AG09319 (cell line): ENCODE results near the gene NUP42.

Experiments used
- DNase-seq: peaks from one replicate; pipeline ENCODE4 v3.0.0-alpha.2; 2010; ENCODE audit warnings: low read depth; ENCODE audit errors: extremely low read depth
- TF ChIP-seq, protein P1 (sequence below): IDR thresholded peaks from 2 replicates; pipeline ENCODE4 v1.5.1; 2011; ENCODE audit warnings: low read depth, mild to moderate bottlenecking, inconsistent platforms, low read length, moderate library complexity

Gene NUP42

DNA sequence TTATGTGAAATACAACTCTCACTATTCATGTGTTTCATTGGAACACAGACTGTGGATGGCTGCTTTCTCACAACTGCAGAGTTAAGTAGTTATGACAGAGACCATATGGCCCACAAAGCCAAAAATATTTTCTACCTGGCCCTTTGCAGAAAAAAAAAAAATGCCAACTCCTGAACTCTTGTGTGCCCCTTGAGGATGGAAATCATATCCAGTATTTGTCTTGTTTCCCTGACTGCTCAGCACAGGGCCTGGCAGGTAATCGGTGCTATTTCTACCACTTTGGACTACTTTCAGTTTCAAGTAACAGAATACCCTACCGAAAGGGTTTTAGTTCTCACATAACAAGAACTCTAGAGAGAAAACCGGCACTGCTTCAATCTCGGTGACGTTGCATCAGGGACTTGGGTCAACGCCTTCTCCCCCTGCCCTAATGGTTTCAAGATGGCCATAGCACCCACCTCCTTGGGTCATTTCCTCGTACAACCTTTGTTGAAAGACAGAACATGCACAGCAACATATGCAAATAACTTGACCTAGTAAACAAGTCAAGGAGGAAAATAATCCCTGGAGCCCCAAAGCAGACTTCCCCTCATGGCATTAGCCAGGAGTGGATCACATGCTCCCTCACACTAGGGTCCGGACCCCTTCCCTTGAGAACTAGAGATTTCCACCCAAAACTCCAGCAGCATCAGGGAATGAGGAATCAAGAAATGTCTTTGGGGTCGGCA is 52.9 kb downstream of the NUP42 start:
- TF ChIP-seq, protein P1, sequence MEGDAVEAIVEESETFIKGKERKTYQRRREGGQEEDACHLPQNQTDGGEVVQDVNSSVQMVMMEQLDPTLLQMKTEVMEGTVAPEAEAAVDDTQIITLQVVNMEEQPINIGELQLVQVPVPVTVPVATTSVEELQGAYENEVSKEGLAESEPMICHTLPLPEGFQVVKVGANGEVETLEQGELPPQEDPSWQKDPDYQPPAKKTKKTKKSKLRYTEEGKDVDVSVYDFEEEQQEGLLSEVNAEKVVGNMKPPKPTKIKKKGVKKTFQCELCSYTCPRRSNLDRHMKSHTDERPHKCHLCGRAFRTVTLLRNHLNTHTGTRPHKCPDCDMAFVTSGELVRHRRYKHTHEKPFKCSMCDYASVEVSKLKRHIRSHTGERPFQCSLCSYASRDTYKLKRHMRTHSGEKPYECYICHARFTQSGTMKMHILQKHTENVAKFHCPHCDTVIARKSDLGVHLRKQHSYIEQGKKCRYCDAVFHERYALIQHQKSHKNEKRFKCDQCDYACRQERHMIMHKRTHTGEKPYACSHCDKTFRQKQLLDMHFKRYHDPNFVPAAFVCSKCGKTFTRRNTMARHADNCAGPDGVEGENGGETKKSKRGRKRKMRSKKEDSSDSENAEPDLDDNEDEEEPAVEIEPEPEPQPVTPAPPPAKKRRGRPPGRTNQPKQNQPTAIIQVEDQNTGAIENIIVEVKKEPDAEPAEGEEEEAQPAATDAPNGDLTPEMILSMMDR = no peak
- DNase-seq = no peak

DNA sequence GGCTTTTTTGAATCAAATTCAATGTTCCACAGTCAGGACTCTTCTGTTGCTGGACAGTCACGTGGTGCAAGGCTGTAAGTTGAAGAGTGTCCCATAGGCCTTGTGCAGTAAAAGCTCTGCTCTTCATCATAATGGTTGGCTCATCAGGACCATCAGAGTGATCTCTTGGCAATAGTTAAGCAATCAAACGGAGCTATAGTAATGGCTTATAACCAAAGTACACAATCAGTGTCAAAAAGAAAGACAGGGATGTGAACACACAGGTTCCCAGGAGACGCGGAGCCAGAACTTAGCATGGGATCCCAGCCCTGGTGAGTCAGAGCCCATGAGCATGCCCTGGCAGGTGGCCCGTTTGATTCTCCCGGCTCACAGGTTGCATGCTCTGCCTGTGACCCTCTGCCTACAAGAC is 54.0 kb downstream of the NUP42 start:
- no peak for DNase-seq

DNA sequence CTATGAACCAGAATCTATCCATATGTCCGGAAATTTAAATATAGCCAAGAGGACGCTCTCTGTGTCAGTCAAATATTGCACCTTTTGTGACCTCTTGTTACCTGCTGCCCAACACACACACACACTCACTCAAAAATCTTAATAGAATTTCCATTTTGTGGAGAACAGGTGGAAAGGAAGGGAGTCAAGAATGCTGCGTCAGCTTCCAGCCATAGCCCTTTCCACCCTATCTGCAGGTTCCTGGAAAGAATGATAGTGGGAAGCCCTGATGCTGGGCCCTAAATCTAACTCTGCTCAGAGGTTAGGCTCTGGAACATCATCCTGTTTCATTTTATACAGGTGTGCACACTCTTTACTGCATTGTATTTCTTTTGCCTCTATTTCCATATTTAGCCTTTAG is 55.2 kb downstream of the NUP42 start:
- no peak for DNase-seq
- TF ChIP-seq, protein P1 = no peak

More for the DNA sequence above, 54.0 kb downstream of the NUP42 start:
- TF ChIP-seq, protein P1 = no peak

DNA sequence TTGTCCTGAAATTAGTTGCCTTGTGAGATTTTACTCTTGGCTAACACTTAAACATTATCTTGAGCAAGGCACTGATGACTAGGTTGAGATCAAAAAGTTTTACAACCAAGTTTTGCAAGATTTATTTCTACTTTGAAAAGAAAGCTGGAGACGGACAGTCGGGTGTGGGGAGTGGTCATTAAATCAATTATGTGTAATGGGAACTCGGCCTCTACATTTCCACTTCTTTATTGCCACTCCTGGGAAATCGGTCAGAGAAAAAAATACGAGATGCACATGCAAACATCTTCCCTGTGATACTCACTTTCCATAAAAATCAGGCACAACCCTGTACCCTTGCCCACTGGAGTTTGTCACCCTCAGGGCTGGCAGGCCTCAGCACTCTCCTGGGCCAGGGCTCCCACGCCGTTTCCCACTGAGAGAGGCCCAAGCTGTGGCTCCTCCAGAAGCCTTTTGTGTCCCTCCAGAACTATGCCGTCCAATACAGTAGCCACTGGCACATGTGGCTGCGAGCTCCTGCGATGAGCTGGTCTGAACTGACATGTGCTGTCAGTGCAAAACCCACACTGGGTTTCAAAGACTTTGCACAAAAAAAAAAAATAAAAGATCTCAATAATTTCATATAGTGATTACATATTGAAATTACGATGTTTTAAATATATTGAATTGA is 57.3 kb downstream of the NUP42 start:
- TF ChIP-seq, protein P1 = no peak
- no peak for DNase-seq

DNA sequence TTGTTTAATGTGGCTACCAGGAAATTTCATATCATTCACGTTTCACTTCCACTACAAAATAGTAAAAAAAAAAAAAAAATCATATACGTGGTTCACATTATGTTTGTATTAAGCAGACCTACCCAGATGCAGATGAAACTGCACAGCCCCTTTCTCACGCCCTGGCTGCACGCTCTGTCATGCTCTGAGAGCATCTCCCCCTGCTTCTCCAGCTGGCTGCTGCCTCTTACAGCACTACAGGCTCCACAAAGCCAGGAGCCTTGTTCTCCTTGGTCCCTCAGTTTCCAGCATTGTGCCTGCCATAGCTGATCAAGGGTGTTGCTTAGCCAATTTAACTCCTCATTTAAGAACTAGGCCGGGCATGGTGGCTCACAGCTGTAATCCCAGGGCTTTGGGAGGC is 57.9 kb downstream of the NUP42 start:
- TF ChIP-seq, protein P1 = no peak
- DNase-seq = no peak

DNA sequence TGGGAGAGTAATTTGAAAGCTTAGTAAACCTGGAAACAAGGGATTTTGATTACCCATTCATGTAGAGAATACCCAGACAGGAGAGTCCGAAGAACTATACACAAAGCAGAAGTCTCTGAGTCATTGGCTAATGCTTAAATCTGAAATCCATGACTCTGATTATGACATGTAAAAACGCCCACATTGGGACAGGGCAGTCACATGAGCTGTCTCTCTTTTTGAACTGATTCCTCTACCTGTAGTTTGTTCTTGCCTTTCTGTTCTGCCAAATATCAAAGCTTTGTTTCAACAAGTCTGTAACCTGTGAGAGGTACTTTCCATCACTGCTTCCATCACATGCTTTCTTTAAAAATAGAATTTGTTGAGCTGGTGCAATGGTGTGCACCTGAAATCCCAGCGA is 60.5 kb downstream of the NUP42 start:
- DNase-seq = no peak
- TF ChIP-seq, protein P1 = no peak

DNA sequence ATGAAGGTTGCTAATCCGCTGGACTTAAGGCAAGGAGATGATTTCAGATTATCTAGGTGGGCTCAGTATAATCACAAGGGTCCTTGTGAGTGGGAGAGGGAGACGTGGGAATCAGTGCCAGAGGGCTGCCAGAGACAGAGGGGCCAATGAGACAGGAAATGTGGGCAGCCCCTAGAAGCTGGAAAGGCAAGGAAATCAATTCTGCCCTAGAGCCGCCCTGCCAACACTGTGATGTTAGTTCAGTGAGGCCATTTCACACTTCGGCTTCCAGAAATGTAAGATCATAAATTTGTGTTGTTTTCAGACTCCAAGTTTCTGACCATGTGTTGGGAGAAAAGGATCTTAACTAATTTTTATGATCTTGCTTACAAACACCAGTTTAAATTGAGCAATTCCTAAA is 61.1 kb downstream of the NUP42 start:
- no peak for DNase-seq
- TF ChIP-seq, protein P1 = no peak
